ENCODE results near the gene MCEE.
A peak's percentile ranks its signal among the peaks of the same experiment; 100 is the strongest.

The MCEE gene

GRCh38 chr2:71166812-71167211 is 36.8 kb upstream of the MCEE start:
- no peak overlapping the region for H3K27ac ChIP-seq (replicated peaks)
- no peaks in the 10 kb centered on the region for H3K27me3 ChIP-seq (ENCODE audit: insufficient read depth, poor library complexity, severe bottlenecking)
- H3K4me3 ChIP-seq (replicated peaks; ENCODE audit: insufficient read depth, low read length): no peak overlapping the region
- TF ChIP-seq REST (IDR thresholded peaks at IDR 0.05; ENCODE audit: insufficient replicate concordance, low read depth) (no peak), CTCF (IDR thresholded peaks at IDR 0.05; ENCODE audit: insufficient read depth, low read length) (no peak), POLR2AphosphoS5 (IDR thresholded peaks at IDR 0.05; ENCODE audit: low read depth) (no peak), SPI1 (IDR thresholded peaks at IDR 0.05; ENCODE audit: borderline replicate concordance, low read depth) (no peak), GABPA (IDR thresholded peaks at IDR 0.05; ENCODE audit: low read depth) (no peak)
- DNase-seq (ENCODE audit: low read depth in 1 of 2, low spot score in 1 of 2): no peak

GRCh38 chr2:71157124-71157793 is 27.2 kb upstream of the MCEE start:
- Histone ChIP-seq H3K4me3 (replicated peaks; ENCODE audit: insufficient read depth, low read length) (0 out of 2 replicates have a peak overlapping the region, but pooled peaks have one; percentile 2), H3K27ac (replicated peaks) (no peak overlapping the region), H3K27me3 (ENCODE audit: insufficient read depth, poor library complexity, severe bottlenecking) (no peaks in the 10 kb centered on the region)
- peak in 1 of 2 experiments; percentile 42 for DNase-seq (ENCODE audit: low read depth in 1 of 2, low spot score in 1 of 2)
- TF ChIP-seq SPI1 (IDR thresholded peaks at IDR 0.05; ENCODE audit: borderline replicate concordance, low read depth) (no peak), GABPA (IDR thresholded peaks at IDR 0.05; ENCODE audit: low read depth) (no peak), CTCF (IDR thresholded peaks at IDR 0.05; ENCODE audit: insufficient read depth, low read length) (peak; percentile 52), POLR2AphosphoS5 (IDR thresholded peaks at IDR 0.05; ENCODE audit: low read depth) (no peak)

- TF ChIP-seq SPI1 (IDR thresholded peaks at IDR 0.05; ENCODE audit: borderline replicate concordance, low read depth) (no peak), REST (IDR thresholded peaks at IDR 0.05; ENCODE audit: insufficient replicate concordance, low read depth) (no peak), CTCF (IDR thresholded peaks at IDR 0.05; ENCODE audit: insufficient read depth, low read length) (no peak), POLR2AphosphoS5 (IDR thresholded peaks at IDR 0.05; ENCODE audit: low read depth) (no peak)
- H3K27me3 ChIP-seq (ENCODE audit: insufficient read depth, poor library complexity, severe bottlenecking): no peaks in the 10 kb centered on the region
- no peak for DNase-seq (ENCODE audit: low read depth in 1 of 2, low spot score in 1 of 2)
- H3K4me3 ChIP-seq (replicated peaks; ENCODE audit: insufficient read depth, low read length): no peak overlapping the region
- no peak overlapping the region for H3K27ac ChIP-seq (replicated peaks)
Measured at GRCh38 chr2:71156573-71156972, 26.5 kb upstream of the MCEE start.

- H3K27ac ChIP-seq (replicated peaks): no peak overlapping the region
- no peak for DNase-seq (ENCODE audit: low read depth in 1 of 2, low spot score in 1 of 2)
- H3K4me3 ChIP-seq (replicated peaks; ENCODE audit: insufficient read depth, low read length): no peak overlapping the region
- no peaks in the 10 kb centered on the region for H3K27me3 ChIP-seq (ENCODE audit: insufficient read depth, poor library complexity, severe bottlenecking)
- no peak for TF ChIP-seq SPI1 (IDR thresholded peaks at IDR 0.05; ENCODE audit: borderline replicate concordance, low read depth)
- no peak for TF ChIP-seq CTCF (IDR thresholded peaks at IDR 0.05; ENCODE audit: insufficient read depth, low read length)
- no peak for TF ChIP-seq REST (IDR thresholded peaks at IDR 0.05; ENCODE audit: insufficient replicate concordance, low read depth)
- no peak for TF ChIP-seq GABPA (IDR thresholded peaks at IDR 0.05; ENCODE audit: low read depth)
- TF ChIP-seq POLR2AphosphoS5 (IDR thresholded peaks at IDR 0.05; ENCODE audit: low read depth): no peak
Measured at GRCh38 chr2:71155846-71156245, 25.8 kb upstream of the MCEE start.
